Measurements from ENCODE around the gene HSD3B7.
"Not testable (repeated sequence)": the region's sequence is repeated elsewhere in the genome, so short reads cannot be mapped to it uniquely, and the experiment has no call there.

Gene HSD3B7

GRCh38 chr16:30984669-30985400 lies at the start of gene HSD3B7:
TSS of gene HSD3B7 (plus strand) at chr16:30985207. CDS start at chr16:30985659, 452 bp downstream.
- DNase-seq = peak; percentile 75

DNA sequence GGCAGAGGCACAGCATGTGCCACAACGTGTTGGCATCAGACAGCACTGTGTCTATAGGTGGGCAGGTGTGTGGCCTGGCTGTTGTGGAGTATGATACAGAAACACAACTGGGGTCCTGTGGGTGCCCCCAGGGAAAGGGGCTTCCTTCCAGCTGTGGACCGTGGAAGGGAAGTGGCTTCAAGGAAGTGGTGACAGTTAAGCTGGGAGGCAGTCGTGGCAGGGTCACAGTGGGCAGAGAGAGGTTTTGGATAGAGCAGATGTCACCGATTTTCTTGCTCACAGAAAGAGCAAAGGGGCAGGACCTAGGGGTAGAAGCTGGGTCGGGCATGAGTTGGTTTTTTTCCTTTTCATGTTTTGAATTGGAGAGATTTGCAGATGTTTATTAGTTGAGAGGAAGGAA lies 47.3 kb upstream of the HSD3B7 start:
- DNase-seq = no peak

GRCh38 chr16:30939571-30939970 lies 45.4 kb upstream of the HSD3B7 start:
- DNase-seq = not testable (repeated sequence)

- DNase-seq = no peak
Observed at GRCh38 chr16:30941600-30942425, 43.2 kb upstream of the HSD3B7 start.

DNA sequence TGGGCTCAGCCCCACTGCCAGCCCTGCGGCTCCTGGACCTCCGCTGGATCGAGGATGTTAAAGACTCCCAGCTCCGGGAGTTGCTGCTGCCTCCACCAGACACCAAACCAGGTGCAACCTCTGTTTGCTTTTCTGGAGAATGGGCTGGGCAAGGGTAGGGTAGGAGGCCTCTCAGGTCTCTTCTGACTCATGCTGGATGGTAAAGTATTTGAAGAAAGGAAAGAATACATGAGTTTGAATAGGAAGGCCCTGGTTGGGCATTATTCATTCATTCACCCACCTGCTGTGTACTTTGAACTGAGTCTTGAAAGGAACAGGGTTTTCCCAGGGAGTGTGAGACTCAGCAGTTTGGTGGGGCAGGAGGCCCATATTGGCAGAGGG lies 42.6 kb upstream of the HSD3B7 start:
- no peak for DNase-seq

DNA sequence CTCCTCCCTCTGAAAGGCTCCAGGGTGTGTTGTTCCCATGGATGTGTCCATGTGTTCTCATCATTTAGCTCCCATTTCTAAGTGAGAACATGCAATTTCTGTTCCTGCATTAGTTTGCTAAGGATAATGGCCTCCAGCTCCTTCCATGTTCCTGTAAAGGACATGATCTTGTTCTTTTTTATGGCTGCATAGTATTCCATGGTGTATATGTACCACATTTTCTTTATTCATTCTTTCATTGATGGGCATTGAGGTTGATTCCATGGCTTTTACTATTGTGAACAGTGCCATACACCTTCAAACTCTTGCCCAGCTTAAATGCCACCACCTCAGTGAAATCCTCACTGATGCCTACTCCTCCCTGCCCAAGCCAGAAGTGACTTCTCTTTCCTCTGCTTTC lies 40.7 kb upstream of the HSD3B7 start:
- DNase-seq = no peak

DNA sequence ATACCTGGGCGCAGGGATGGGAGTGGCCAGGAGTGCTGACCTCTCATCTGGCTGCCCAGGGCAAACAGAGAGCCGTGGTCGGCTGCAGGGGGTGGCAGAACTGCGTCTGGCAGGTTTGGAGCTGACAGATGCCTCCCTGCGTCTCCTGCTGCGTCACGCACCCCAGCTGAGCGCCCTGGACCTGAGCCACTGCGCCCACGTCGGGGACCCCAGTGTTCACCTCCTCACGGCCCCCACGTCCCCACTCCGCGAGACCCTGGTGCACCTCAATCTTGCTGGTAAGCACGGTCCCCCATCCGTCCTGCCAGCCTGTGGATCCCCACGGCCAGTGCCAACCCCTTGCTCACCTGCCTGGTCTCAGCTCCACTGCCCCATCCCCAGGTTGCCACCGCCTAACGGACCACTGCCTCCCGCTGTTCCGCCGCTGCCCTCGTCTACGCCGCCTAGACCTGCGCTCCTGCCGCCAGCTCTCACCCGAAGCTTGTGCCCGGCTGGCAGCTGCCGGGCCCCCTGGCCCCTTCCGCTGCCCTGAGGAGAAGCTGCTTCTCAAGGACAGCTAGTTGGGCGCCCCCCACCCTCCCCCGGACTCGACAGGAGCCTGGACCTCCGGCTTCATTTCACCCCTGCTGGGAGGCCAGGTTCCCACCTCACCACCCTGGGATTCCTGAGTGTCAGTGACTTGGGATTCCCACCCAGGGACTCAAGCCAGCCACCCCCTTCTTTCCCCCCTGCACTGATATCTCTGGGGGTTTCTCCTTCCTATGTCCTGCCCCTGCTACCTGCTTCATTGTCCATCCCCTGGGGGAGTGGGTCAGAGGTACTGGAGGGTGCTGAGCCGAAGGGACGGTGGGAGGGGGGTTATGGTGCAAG lies 38.1 kb upstream of the HSD3B7 start:
- no peak for DNase-seq

- no peak for DNase-seq
Observed at GRCh38 chr16:30947541-30947858, 37.5 kb upstream of the HSD3B7 start.

- no peak for DNase-seq
Observed at GRCh38 chr16:30947859-30948666, 36.9 kb upstream of the HSD3B7 start.

DNA sequence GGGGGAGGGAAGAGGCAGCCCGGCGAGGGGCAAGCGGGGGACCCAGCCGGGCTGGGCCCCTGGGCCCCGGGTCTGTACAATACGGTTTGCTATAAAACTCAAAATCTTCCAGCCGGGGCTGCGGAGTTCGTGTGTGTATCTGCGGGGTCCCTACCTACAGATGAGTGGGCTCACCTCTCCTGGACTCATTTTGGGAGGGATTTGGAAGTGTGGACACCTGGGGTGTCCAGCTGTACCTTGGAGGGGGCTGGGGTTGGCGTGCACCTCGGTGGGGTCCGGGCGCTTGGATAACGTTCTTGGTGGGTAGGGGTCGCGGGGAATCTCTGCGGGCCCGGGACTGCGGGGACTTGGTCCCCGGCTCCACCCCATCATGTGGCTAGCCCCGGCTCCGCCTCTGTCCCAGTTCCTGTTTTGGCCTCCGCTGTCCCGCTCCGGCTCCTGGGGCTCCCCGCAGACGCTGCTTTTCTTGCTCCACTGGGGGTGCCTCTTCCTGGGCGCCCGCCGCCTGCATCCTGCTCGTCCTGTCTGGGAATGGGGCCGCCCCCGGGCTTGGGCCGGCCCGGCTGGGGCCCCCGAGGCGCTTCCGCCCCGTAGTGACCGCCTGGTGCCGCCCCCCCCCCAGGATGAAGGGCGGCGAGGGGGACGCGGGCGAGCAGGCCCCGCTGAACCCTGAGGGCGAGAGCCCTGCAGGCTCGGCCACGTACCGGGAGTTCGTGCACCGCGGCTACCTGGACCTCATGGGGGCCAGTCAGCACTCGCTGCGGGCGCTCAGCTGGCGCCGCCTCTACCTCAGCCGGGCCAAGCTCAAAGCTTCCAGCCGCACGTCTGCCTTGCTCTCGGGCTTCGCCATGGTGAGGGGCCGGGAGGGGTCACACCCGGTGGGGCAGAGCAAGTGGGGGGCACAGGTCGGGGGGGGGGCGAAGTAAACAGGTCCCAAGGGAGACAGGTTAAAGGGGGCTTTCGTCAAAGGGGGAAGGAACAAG lies 36.0 kb upstream of the HSD3B7 start, which contains the start of gene ORAI3:
Gene ORAI3 (plus strand): TSS at position 402 of the 983 bp plus-strand sequence. CDS start 222 bp downstream, at position 624.
- no peak for DNase-seq

DNA sequence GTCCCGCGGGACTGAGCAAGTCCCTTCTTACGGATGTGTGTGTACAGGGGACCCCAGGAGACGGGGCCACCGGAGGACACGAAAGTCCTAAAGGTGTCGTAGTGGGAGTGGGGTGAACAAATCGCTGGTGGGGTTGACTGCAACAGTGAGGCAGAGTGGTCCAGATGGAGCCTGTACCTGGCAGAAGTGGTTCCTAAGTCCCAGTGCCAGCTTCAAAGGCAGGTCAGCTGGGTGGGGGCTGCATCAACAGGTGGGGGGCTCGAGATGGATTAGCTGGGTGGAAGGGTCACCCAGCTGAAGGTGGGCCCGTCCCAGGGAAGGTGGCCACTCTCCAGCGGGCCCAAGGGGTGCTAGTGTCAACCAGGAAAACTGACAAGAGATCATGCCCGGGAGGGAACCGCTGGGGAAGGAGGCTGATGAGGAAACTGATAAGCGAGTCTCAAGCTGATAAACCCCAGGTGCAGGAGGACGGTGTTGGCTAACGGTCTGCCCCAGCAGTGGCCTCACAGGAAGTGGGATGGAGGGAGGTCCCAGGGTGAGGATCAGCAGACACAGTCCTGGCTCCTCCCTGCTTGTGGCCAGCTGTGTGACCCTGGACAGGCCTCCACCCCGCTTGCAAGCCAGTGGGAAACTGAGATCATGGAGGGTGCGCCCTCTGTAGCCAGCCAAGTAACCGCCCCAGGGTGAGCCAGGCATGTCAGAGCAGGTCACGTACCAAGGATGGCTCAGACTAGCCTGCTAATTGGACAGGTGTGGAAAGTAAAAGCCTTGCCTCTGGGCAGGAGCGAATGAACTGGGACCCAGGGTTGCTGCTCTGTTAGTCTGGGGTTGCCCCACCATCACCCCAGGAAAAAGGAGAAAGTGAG lies 35.1 kb upstream of the HSD3B7 start:
- DNase-seq = no peak

DNA sequence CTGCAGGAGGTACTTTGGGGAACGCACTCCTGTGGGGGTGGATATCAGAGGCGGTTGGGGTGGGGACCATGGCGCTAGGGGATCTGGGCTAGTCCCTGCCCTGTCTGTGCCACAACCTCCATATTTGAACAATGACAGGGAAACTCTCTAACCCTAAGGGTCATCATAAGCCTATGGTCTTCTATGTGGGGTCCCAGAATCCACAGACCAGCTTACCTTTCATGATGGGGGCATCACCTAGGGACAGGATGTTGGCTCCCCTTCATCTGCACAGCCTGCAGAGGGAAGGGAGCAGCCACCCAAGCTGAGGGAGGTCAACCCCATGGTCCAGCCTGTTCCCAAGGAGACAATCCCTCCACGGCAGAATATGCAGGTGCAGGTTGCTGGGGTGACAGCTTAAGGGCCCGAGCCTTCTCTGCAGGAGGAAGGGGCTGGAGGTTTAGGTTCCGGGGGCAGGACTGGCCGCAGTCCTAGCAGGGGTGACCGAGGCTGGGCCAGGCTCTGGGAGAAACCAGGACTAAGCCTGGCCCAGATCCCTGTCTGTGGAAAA lies 34.4 kb upstream of the HSD3B7 start:
- DNase-seq = no peak

DNA sequence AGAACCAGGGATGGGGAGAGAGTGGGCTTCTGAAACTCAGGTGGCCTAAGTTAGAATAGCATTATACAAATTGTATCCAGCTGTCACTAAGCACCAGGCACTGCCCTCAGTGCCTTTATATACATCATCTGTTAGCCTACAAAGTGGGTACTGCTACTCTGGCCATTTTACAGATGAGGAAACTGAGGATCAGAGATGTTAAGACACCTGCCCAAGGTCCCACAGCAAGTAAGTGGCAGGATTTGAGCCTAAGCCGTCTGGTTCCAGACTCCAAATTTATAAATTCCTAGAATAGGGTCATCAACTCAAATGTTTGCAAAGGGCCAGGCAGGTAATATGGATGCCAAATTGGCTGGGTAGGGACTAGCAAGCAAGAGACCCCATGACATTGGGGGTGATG lies 33.8 kb upstream of the HSD3B7 start:
- no peak for DNase-seq

DNA sequence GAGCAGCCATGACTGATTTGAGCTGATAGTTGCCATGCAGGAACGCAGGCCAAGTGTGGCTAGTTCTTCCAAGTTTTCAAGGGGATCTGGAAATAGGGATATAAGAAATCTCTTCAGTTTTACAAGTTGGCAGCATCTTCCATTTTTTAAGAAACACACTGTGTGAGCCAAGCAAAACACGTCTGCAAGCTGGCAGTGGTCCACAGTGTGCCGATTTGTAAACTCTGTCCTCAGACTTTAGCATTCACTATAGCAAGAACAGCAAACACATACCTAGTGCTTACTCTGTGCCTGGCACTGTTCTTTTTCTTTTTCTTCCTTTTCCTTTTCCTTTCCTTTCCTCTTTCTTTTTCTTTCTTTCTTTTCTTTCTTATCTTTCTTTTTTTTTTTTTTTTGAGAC lies 33.3 kb upstream of the HSD3B7 start:
- DNase-seq = no peak

- DNase-seq = no peak
Observed at GRCh38 chr16:30953111-30953510, 31.9 kb upstream of the HSD3B7 start.

- no peak for DNase-seq
Observed at GRCh38 chr16:30953511-30954124, 31.4 kb upstream of the HSD3B7 start.

DNA sequence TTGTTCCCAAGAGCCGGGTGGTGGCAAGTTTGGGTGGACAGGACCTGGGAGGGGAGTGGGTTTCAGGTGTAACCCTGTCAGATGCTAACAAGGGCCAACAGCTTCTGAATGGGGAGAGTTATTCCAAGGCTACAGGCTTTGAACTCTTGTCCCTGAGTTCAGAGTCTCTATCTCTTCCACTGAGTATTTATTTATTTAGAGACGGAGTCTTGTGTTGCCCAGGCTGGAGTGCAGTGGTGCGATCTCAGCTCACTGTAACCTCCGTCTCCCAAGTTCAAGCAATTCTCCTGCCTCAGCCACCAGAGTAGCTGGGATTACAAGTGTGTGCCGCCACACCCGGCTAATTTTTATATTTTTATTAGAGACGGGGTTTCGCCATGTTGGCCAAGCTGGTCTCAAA lies 30.0 kb upstream of the HSD3B7 start:
- no peak for DNase-seq

GRCh38 chr16:30956601-30957455 lies 28.2 kb upstream of the HSD3B7 start:
- DNase-seq = no peak

All from NCI-H2107 (cell line).